HG02943 (cell line): ENCODE data around the gene GIGYF2.
"Not testable (repeated sequence)": the region's sequence is repeated elsewhere in the genome, so short reads cannot be mapped to it uniquely, and the experiment has no call there.

Experiments
- ATAC-seq: cut with Tn5 transposase; IDR thresholded peaks from one replicate; pipeline ENCODE4 v1.9.1; 2021; ENCODE audit warnings: mild to moderate bottlenecking, low read depth, moderate library complexity; ENCODE audit not compliant: unreplicated experiment

Gene GIGYF2

GRCh38 chr2:232906867-232907717 is 210.0 kb downstream of the GIGYF2 start:
- ATAC-seq: not testable (repeated sequence)

DNA sequence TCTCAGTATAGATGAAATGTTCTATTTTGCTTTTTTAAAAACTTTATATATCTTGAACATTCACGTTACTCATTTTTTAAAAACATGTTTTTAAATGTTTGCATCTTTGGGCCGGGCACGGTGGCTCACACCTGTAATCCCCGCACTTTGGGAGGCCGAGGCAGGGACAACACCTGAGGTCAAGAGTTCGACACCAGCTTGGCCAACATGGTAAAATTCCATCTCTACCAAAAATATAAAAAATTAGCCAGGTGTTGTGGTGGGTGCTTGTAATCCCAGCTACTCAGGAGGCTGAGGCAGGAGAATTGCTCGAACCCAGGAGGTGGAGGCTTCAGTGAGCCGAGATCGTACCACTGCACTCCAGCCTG is 210.6 kb downstream of the GIGYF2 start:
- ATAC-seq: not testable (repeated sequence)

GRCh38 chr2:232908695-232909094 is 211.6 kb downstream of the GIGYF2 start:
- ATAC-seq: no peak
